HG02840 (cell line): Measurements from ENCODE around the gene PEX19.

Experiments
- ATAC-seq: cut with Tn5 transposase; IDR thresholded peaks from one replicate; pipeline ENCODE4 v1.9.1; 2021; ENCODE audit warnings: mild to moderate bottlenecking, moderate library complexity, moderate number of reproducible peaks; ENCODE audit not compliant: unreplicated experiment, low FRiP score

The PEX19 gene

GRCh38 chr1:160243767-160244166 is 41.2 kb downstream of the PEX19 start:
- no peak for ATAC-seq

- ATAC-seq: no peak
Measured at GRCh38 chr1:160239582-160240299, 45.2 kb downstream of the PEX19 start.

GRCh38 chr1:160238408-160238807 is 46.5 kb downstream of the PEX19 start:
- ATAC-seq: no peak

- no peak for ATAC-seq
Measured at GRCh38 chr1:160237558-160237957, 47.4 kb downstream of the PEX19 start.

- ATAC-seq: no peak
Measured at GRCh38 chr1:160236806-160237205, 48.1 kb downstream of the PEX19 start.

GRCh38 chr1:160232911-160233310 is 52.0 kb downstream of the PEX19 start:
- ATAC-seq: no peak

GRCh38 chr1:160228431-160228830 is 56.5 kb downstream of the PEX19 start:
- no peak for ATAC-seq

GRCh38 chr1:160227561-160227960 is 57.4 kb downstream of the PEX19 start:
- no peak for ATAC-seq

GRCh38 chr1:160227034-160227433 is 57.9 kb downstream of the PEX19 start:
- no peak for ATAC-seq
